T-helper 1 cell (primary cell): Measurements from ENCODE around the gene YWHAE.
"Not testable (repeated sequence)": the region's sequence is repeated elsewhere in the genome, so short reads cannot be mapped to it uniquely, and the experiment has no call there.

Source experiments
- DNase-seq, 5 donors: peaks; one replicate each; pipeline ENCODE4 v3.0.0-alpha.2; 2012 to 2020

Gene YWHAE

DNA sequence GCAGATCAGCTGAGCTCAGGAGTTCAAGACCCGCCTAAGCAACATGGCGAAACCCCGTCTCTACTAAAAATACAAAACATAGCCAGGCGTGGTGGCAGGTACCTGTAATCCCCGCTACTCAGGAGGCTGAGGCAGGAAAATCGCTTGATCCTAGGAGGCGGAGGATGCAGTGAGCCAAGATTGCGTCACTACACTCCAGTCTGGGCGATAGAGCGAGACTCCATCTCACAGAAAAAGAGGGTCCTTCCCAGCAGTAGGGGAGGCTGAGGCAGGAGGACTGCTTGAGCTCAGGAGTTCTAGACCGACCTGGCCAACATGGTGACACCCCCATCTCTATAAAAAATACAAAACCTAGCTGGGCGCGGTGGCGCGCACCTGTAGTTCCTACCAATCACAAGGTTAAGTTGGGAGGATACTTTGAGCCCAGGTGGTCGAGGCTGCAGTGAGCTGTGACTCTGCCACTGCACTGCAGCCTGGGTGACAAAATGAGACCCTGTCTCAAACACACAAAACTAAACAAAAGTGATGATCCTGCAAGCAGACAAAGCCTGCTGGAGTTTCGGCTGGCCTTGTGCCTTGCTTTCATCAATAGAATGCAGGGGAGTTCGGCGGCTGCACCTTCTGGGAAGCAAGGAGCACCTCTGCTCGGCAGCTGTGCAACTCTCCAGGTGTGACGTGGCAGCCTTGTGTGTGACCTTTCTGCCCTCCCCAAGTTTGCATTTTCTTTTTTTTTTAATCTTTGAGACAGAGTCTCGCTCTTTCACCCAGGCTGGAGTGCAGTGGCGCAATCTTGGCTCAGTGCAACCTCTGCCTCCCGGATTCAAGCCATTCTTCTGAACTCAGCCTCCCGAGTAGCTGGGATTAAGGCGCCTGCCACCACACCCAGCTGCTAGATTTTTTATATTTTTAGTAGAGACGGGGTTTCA, 12.4 kb upstream of the YWHAE start:
- DNase-seq, result no peak

DNA sequence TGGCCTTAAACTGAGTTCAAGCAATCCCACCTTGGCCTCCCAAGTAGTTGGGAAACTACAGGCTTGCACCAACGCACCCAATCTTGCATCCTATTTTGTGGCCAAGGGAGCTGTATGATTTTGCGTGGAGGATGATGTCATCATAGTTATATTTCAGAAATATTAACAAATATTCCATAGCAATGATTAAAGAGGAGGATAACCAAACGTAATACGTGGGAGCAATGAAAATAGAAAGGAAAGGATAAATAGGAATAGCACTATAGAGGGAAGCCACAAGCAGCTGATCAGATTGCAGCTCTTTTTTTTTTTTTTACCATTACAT, 2.2 kb upstream of the YWHAE start:
- DNase-seq, result no peak

DNA sequence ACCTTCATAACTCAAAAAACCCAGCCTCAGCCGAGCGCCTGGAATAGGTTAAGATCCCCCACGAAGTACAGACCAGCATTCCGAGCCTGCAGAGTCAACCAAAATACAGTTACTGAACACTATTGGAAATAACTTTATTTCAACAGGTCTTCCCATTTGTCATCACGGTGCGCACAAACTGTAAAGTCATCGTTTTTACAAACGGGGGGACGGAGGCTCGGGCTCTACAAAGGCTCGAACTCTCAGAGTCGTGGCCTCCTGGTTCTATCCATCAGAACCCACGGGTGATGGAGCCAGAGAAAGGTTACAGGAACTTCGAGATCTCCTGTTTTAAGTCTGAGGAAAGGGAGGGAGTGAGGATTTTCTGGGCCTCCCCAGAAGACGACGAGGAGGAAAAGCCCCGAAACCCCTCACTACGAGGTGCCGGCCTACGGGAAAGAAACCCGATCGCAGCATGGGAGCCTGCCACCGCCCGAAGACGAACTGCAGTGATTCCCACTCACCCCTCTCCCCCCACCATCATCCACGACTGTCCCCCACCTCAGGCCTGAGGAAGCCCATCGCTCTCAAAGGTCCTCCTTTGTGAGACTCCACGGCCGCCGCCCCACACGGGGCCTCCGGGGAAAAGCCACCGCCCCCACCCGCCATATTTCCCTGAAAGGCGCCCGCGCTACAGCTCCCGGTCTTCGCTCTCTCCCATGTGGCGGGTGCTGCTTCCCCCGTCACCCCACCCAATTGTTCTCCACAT, 917 bp downstream of the YWHAE start:
- DNase-seq, result peak in 2 of 5 donors; percentile 27 to 38

DNA sequence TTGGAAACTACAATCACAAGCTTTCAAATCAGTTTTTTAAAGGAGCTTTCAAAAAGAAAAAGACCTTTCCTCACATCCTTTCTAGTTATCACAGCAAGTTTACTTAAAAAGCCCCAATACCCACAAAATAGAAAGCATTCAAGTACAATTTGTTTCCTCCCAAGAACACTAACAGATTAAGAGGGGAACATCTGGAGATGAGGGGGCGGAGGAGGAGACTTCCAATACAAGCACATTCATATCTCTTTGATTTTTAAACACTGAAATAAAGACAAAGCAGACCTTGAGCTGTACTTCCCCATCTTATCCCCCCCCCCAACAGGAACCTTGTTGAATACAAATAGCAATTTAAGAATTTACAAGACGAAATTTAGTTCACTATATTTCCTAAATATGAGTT, 2.0 kb downstream of the YWHAE start:
- DNase-seq, result no peak

DNA sequence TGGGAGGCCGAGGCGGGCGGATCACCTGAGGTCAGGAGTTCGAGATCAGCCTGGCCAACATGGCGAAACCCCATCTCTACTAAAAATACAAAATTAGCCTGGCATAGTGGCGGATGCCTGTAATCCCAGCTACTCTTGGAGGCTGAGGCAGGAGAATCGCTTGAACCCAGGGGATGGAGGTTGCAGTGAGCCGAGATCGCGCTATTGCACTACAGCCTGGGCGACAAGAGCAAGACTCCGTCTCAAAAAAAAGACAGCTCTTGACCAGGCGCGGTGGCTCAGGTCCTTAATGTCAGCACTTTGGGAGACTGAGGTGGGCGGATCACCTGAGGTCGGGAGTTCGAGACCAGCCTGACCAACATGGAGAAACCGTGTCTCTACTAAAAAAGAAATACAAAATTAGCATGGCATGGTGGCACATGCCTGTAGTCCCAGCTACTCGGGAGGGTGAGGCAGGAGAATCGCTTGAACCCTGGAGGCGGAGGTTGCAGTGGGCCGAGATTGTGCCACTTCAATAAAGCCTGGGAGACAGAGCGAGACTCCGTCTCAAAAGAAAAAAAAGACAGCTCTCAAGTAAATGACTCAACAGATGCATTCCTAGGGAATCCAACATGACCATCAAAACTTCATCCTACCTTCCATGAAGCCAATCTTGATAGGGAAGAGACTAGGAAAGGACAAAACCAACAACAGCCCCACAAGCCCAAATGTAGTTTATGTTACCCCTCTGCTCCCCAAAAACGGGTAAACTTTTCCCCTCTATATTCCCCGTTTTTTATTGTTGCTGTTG, 4.0 kb downstream of the YWHAE start:
- DNase-seq, result not testable (repeated sequence)

DNA sequence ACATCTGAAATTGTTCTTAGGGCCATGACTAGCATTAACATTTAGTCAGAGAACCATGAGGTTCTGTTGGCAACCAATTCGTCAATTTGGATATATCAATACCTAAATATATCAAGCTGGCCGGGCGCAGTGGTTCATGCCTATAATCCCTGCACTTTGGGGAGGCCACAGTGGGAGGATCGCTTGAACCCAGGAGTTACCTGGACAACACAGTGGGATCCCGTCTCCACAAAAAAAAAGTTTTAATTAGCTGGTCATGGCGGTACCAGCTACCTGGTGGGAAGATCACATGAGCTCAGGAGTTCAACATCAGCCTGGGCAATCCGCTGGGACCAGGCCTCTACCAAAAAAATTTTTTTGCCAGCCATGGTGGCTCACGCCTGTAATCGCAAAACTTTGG, 8.4 kb downstream of the YWHAE start:
- DNase-seq, result no peak

DNA sequence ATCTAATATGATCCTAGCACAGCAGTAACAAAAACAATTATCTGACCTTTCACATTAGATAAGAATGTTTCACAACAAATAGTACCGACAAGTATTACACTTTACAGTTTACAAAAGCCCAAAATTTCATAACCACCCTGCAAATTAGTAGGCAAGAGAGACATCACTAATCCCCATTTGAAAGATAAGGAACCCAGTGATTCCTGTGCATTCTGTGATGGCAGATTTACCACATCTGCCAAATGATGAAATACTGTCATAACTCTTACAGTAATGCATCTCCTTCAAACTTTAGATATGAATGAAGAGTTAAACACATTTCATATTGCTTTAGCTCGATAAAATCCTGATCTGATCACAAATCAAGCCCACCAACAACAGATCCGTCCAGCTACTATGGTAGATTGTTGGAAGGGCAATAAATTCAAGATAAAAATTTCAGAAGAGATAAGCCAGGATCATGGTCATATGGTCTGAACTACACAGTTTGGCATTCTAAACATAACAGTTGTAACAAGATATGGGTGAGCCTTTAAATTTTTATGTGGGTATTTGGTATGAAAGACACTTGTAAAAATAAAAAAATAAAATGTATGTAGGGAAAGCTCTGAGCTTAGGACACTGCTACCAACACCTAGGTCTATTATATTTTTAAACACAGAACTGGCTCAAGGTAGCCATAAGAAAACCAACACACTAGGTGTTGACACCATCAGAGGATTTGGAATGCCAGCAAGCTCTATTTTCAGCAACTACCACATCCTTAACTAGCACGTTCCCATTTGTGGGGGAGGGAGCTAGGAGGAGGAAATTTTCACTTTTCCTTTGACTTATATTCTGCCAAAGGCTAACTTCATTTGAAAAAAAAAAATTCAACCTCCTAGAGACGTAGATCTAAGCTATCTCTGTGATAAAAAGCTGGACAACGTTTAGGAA, 9.3 kb downstream of the YWHAE start:
- no peak for DNase-seq

DNA sequence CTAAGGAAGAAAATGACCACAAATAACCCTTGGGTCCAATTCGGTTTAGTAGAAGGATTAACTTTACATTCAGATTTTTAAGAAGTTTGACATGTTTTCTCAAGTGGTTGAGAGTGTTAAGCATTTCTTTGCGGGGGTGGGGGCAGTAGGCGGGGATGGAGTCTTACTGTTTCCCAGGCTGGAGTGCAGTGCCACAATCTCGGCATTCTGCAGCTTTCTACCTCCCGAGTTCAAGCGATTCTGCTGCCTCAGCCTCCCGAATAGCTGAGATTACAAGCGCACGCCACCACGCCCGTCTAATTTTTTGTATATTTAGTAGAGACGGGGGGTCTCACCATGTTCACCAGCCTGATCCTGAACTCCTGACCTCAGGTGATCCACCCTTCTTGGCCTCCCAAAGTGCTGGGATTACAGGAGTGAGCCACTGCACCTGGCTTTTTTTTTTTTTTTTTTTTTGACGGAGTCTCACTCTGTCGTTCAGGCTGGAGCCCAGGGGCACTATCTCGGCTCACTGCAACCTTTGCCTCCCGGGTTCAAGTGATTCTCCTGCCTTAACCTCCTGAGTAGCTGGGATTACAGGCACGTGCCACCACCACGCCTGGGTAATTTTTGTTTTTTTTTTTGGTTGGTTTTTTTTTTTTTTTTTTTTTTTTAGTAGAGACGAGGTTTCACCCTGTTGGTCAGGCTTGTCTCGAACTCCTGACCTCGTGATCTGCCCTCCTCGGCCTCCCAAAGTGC, 12.4 kb downstream of the YWHAE start:
- not testable (repeated sequence) for DNase-seq

DNA sequence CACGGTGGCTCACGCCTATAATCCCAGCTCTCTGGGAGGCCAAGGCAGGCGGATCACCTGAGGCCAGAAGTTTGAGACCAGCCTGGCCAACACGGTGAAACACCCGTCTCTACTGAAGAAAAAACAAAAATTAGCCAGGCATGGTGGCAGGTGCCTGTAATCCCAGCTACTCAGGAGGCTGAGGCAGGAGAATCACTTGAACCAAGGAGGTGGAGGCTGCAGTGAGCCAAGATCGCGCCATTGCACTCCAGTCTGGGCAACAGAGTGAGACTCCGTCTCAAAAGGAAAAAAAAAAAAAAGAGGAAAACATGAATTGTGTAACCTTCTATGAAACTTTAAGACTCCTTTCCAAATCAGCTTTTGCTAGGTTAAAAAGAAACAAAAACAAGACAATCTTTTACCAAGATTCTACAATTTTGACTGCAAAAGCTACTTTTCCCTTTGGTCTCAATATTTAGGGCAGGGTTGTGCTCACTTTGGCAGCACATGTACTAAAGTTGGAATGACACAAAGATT, 13.3 kb downstream of the YWHAE start:
- DNase-seq, result not testable (repeated sequence)

DNA sequence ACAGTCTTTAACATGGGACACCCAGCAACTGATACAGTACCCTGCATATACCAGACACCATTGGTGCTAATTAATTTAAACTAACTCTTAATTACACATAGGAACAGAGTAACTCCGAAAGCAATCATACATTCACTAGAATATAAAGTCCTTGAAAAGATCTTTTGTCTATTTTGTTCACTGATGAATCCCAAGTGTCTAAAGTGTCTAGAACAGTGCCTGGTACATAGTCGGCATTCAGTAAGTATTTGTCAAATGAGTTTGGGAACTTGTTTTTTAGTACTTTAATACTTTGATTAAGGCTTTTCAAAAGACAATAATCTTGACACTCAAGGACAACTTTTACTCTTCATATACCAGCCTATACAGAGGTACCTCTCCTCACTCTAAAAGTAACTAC, 13.8 kb downstream of the YWHAE start:
- DNase-seq, result no peak

DNA sequence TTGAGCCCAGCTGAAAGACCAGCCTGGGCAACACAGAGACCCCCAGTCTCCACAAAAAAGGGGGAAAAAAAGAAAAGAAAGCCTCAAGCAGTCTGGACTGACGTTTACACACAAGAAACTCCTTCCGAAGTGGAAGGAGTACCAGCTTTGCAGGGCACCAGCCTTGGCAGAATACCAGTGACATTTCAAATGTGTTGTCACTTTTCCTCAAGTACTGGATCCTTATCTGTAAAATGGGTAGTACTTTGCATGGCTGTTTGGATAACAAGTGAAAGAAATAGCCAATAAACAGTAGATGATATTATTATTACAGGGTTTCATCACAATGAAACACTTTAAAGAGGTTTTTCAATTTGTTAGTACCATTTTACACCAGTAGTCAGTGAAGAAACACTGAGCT, 14.2 kb downstream of the YWHAE start:
- no peak for DNase-seq

DNA sequence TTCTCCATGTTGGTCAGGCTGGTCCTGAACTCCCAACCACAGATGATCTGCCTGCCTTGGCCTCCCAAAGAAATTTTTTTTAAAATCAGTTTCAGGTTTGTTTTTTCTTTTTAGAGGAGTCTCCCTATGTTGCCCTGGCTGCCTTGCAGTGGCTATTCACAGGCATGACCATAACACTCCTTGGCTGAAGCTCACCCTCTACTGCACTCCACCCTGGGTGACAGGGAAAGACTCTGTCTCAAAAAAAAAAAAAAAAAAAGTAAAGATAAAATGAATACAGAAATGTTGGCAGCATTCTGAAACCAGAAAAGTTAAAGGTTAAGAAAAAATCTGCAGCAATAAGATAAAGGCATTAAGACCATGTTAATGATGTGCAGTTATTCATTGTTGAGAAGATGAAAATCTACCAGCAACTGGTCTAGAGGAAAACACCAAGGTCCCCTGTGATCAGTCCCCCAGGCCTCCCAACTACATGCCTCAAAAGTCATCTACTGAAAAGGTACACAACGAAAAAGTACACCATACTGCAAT, 15.1 kb downstream of the YWHAE start:
- DNase-seq, result no peak

DNA sequence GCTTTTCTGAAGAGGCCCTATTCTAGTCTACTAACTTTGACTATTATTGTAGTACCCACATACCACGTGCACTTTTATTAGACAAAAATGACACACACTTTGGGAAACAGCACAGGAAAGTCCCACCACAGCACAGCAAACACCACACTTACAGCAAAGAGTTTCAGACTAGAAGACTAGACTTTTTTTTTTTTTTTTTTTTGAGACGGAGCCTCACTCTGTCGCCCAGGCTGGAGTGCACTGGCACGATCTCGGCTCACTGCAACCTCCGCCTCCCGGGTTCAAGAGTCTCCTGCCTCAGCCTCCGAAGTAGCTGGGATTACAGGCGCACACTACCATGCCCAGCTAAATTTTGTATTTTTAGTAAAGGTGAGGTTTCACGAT, 20.1 kb downstream of the YWHAE start:
- peak in 1 of 5 donors; percentile 25 for DNase-seq

DNA sequence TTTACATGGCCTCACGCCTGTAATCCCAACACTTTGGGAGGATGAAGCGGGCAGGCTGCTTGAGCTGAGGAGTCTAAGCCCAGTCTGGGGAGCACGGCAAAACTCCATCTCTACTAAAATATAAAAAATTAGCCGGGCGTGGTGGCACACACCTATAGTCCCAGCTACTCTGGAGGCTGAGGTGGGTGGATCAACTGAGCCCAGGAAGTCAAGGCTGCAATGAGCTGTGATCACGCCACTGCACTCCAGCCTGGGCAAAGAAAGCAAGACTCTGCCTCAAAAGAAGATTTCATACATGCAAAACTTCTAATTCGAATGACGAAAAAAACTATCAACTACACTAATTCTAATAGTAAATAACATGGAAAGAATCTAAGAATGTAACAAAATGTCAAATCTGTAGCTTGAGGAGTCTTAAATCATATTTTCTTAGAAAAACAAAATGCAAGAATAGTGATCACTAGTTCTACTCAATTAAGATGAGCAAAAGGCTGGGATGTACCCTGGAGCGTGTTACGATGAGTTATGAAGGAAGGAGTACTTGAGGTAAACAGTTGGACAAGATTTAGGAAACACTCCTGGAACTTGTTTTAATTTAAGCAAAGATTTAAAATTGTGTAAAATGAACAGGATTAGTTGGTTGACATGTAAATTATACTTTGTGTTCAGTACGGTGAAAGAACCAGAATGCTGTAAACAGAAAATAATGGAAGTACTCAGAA, 20.7 kb downstream of the YWHAE start:
- no peak for DNase-seq

DNA sequence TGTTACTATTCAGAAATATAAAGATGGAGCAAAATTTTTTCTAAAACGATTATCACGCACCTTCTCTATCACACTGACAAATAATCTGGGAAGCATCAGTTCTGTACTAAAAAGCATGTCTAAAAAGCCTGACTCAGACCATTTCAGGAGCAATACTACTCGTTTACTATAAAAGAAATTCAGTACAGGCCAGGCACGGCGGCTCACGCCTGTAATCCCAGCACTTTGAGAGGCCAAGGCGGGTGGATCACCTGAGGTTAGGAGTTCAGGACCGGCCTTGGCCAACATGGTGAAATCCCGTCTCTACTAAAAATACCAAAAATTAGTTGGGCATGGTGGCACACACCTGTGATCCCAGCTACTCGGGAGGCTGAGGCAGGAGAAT, 21.6 kb downstream of the YWHAE start:
- not testable (repeated sequence) for DNase-seq

DNA sequence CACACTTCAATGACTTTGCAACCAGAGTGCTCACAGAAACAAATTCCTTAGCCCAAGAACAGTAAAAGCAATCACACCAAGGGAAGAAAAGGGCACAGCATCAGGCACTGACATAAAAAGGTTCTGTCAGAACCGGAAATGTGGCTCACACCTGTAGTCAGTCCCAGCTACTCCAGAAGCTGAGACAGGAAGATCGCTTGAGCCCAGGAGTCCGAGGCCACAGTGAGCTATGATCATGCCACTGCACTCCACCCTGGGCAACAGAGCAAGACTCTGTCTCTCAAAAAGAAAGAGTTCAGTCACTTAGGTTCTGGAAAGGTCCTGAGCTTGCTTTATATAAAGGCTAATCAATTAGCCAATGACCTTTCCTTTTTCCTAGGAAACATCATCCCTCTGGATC, 22.7 kb downstream of the YWHAE start:
- no peak for DNase-seq

DNA sequence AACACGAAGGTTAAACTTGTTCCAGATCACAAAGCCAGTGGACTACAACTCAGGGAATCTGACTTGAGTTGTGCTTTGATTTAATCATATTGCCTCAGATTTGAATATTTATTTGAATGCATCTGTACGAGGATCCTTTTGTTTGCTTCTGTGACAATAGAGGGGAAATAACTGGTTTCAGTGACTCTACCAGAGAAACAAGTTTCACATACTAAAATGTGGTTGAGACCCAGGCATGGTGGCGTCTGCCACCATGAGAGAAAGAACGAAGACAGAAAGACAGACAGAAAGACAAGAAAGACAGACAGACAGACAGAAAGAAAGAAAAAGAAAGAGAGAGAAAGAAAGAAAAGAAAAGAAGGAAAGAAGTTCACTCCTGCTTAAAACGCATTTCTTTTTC, 24.0 kb downstream of the YWHAE start:
- DNase-seq, result peak in 1 of 5 donors; percentile 23

DNA sequence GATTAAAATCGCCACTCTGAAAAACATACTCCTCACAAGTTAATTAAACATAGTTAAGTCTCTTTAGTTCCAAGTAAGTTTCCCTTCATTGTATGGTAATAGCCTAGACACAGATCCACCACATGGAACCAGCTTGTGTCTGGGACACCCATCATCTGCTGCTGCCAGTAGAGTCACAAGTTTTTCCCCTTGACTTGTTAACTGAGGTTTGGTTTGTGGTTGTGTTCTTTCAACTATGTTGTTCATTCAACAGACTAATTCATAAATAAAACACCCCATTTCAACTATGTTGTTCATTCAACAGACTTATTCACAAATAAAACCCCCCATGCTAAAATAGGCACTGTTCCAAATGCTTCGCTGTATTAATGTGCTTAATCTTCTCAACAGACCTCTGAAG, 24.4 kb downstream of the YWHAE start:
- no peak for DNase-seq

DNA sequence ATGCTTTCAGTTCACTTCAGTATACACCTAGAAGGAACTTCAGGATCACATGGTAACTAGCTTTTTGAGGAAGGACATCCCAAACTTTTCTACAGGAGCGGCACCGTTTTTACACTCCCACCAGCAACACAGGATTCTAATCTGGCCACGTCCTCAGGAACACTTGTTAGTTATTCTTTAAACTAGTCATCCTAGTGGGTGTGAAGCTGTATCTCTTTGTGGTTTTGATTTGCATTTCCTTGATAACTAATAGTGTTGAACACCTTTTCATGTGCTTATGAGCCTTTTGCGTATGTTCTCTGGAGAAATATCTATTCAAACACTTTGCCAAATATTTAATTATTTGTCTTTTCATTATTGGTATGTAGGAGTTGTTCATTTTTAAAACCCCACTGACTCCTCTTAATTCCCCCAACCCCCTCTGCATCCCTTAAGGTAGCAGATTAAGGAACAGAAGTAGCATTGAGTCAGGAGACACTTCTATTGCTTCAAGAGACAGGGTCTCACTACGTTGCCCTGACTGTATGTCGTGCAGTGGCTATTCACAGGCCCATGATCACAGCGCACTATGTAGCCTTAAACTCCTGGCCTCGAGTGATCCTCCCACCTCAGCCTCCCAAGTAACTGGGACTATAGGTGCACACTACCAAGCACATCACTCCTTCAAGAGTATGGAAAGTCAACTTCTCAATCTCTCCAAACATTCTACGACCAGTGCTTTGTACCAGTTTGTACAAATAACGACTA, 25.4 kb downstream of the YWHAE start:
- no peak for DNase-seq
